Measurements from ENCODE around the gene SLC22A1. TPM values are rescaled to one million over a fixed set of nuclear protein-coding genes. Genes with fewer than 3 reads are reported as not detected.

SLC22A1 gene
- total RNA-seq, 1 experiment from 2014 or later: 0.39 TPM

DNA sequence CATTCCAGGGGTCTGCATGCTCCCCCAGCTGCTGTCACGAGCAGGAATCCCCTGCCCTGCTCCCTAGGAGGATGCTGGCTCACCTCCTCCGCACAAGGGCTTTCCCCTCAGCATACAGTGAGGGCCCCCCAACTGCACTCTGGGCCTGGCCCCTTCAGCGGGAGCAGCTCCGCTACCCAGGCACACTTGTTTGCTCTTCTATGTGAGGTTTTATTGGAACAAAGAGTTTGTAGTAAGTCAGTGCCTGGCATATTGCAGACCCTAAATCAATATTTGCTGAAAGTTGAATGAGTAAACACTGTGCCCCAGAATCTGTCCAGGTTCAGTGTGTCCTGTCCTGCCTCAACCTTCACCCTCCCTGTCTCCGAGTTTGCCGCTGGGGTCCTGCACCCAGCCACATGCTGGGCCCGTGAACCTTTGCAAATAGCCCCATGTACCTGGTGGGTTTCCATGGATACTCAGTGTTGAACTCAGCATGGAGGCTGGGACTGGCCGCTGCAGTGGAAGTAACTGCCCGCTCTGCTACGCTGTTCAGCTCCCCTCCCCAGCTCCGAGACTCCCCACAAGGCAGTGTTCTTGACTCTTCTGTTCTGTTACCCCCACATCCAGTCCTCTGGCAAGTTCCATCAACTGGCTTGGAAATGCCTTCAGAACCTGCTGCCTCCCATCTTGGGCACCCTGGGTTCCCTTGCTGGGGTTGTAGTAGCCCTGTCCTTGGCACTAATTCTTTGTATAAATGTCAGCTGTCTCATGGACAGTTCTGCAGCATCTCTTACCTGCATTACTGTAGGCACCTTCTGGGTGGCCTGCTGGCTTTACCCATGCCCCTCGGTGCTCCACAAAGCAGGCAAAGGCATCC, 15.7 kb downstream of the SLC22A1 start:
- H3K18ac ChIP-seq (ENCODE audit: insufficient read length, low read depth, low read length): no peak overlapping the region
- WGBS (ENCODE audit: extremely low coverage, insufficient read length, low lambda C conversion rate): no CpG with 5 or more reads among the region's 12 CpGs
- no peak overlapping the region for H4K91ac ChIP-seq (ENCODE audit: insufficient read length, low read depth, low read length)
- TF ChIP-seq CTCF (conservative IDR thresholded peaks at IDR 0.05): no peak
- H2AK5ac ChIP-seq (ENCODE audit: insufficient read length, low read length): no peak overlapping the region
- no peak overlapping the region for H2BK5ac ChIP-seq (ENCODE audit: insufficient read length, low read length)
- 0 out of 2 replicates have a peak overlapping the region, but pooled peaks have one; percentile 0 for H3K14ac ChIP-seq (ENCODE audit: insufficient read depth, low read length)
- H3K4me1 Mint-ChIP-seq: peaks cover 43 to 48% of the 10 kb centered on the region in 2 experiments
- H2BK20ac ChIP-seq (ENCODE audit: low read depth, low read length, poor library complexity, severe bottlenecking): no peak overlapping the region
- no peaks in the 10 kb centered on the region for H3K9me3 ChIP-seq (ENCODE audit: control insufficient read depth, low read depth, low read length)
- no peak overlapping the region for H3K9ac ChIP-seq (ENCODE audit: extremely low read depth, insufficient read length, low read length)
- no peaks in the 10 kb centered on the region for H4K20me1 ChIP-seq (ENCODE audit: control insufficient read depth, insufficient read depth, insufficient read length)
- no peaks in the 10 kb centered on the region for H3K79me2 ChIP-seq (ENCODE audit: insufficient read depth, low read length)
- no peak overlapping the region for H3K27ac ChIP-seq (ENCODE audit: insufficient read length, low read depth, low read length)
- H3K79me1 ChIP-seq (ENCODE audit: insufficient read depth, low read depth, low read length, poor library complexity, severe bottlenecking): no peaks in the 10 kb centered on the region
- no peak overlapping the region for H3T11ph ChIP-seq (ENCODE audit: low read length)
- H3K4me3 Mint-ChIP-seq: no peak overlapping the region; a peak in 1 of 5 replicates
- peak overlapping the region in 1 of 3 experiments; percentile 7; a peak in 2 of 7 replicates for H3K27ac Mint-ChIP-seq
- H2AFZ ChIP-seq (ENCODE audit: low read length): no peak overlapping the region
- H3K36me3 Mint-ChIP-seq (ENCODE audit: insufficient read depth in 1 of 3, low read depth in 3 of 3): no peaks in the 10 kb centered on the region
- peaks cover 3% of the 10 kb centered on the region; the same call in 1 of the 2 replicates for H3K4me1 ChIP-seq (ENCODE audit: insufficient read depth, low read length)
- H3K23me2 ChIP-seq (ENCODE audit: insufficient read length, low read depth, low read length, poor library complexity, severe bottlenecking): no peaks in the 10 kb centered on the region
- H3K27me3 ChIP-seq (ENCODE audit: insufficient read depth, low read length): no peaks in the 10 kb centered on the region
- no peak overlapping the region for H3K4me2 ChIP-seq (ENCODE audit: insufficient read depth, insufficient read length, low read length)
- no peak overlapping the region for H2BK15ac ChIP-seq (ENCODE audit: low read depth, low read length)
- peaks cover 5% of the 10 kb centered on the region for H3K27me3 Mint-ChIP-seq (ENCODE audit: low read depth)
- no peak overlapping the region for H2BK12ac ChIP-seq (ENCODE audit: insufficient read length, low read depth, low read length)
- no peak overlapping the region for H4K8ac ChIP-seq (replicated peaks; ENCODE audit: insufficient read length, low read depth, low read length)
- H3K23ac ChIP-seq (ENCODE audit: insufficient read length, low read depth, low read length): no peak overlapping the region
- H3K4ac ChIP-seq (ENCODE audit: low read depth, low read length): no peak overlapping the region
- no peak for DNase-seq
- no peak overlapping the region for H4K5ac ChIP-seq (ENCODE audit: insufficient read length, low read depth, low read length)
- no peak overlapping the region for H2BK120ac ChIP-seq (ENCODE audit: low read depth, low read length, poor library complexity, severe bottlenecking)
- no peaks in the 10 kb centered on the region for H3K9me3 Mint-ChIP-seq
- no peak overlapping the region for H3K56ac ChIP-seq (ENCODE audit: insufficient read length, low read depth, low read length)

Measured in H9 (cell line).